Mucosa of descending colon (tissue), 3 donors: ENCODE data around the gene CACNA1S. TPM values are rescaled to one million over a fixed set of nuclear protein-coding genes. Genes with fewer than 3 reads are reported as not detected.

Experiments
- ATAC-seq: fragments of 200-7000 bp; cut with Tn5 transposase; one replicate; pipeline ENCODE4 v1.9.1; 2020; ENCODE audit warnings: mild to moderate bottlenecking, moderate library complexity
- DNase-seq, 3 donors: peaks; one replicate each; pipeline ENCODE4 v3.0.0-alpha.2; 2020
- H3K36me3 ChIP-seq: fragments of 200-600 bp; one replicate; pipeline ENCODE4 v1.8.0; 2021; ENCODE audit warnings: low read depth, mild to moderate bottlenecking
- H3K4me1 ChIP-seq: fragments of 200-600 bp; one replicate; pipeline ENCODE4 v1.8.0; 2021; ENCODE audit warnings: low read depth, mild to moderate bottlenecking
- H3K4me3 ChIP-seq: fragments of 200-600 bp; one replicate; pipeline ENCODE4 v1.8.0; 2021; ENCODE audit warnings: mild to moderate bottlenecking
- H3K9me3 ChIP-seq: fragments of 200-600 bp; one replicate; pipeline ENCODE4 v1.8.0; 2021; ENCODE audit warnings: mild to moderate bottlenecking
- CTCF ChIP-seq: fragments of 200-600 bp; IDR thresholded peaks from one replicate; pipeline ENCODE4 v1.8.0; 2022; ENCODE audit warnings: antibody characterized with exemption, mild to moderate bottlenecking
- intact Hi-C, 2 donors: fragments of 100-400 bp; cut with DNase I in 1 of 2; cut with micrococcal nuclease in 1 of 2; formaldehyde crosslinking; loops; one replicate each; pipeline versions ENCODE4 v1.11.0 to v1.11.1; 2022; cut with DNase I, micrococcal nuclease
- total RNA-seq, 3 donors: library from RNA; stranded (reverse); fragmentation: NEBNext Ultra II Directional in 2 of 3; extraction: Animal tissue kit (Norgen Biotek cat#: 25700) in 2 of 3; gene quantifications; one replicate each; pipeline versions ENCODE4 v1.2.1 to v1.2.4, GENCODE V29; 2021 to 2023
- donor health status: DM: no; HTN: no; CAD: no; lungs with moderate emphysema.
- donor health status: DM: no; HTN: no; CAD: no.
- donor health status: DM: no; HTN: yes; CAD: no.

CACNA1S gene
- total RNA-seq, 3 donors from 2014 or later = not detected

- no peak for ATAC-seq
- intact Hi-C loops = no loop called here
- no peak for TF ChIP-seq CTCF
- no peaks in the 10 kb centered on the region for H3K9me3 ChIP-seq
- H3K4me3 ChIP-seq = no peak overlapping the region
- H3K36me3 ChIP-seq = no peaks in the 10 kb centered on the region
- H3K4me1 ChIP-seq = no peaks in the 10 kb centered on the region
- no peak for DNase-seq
These were observed 10.2 kb upstream of the CACNA1S start for GRCh38 chr1:201122321-201122957.

DNA sequence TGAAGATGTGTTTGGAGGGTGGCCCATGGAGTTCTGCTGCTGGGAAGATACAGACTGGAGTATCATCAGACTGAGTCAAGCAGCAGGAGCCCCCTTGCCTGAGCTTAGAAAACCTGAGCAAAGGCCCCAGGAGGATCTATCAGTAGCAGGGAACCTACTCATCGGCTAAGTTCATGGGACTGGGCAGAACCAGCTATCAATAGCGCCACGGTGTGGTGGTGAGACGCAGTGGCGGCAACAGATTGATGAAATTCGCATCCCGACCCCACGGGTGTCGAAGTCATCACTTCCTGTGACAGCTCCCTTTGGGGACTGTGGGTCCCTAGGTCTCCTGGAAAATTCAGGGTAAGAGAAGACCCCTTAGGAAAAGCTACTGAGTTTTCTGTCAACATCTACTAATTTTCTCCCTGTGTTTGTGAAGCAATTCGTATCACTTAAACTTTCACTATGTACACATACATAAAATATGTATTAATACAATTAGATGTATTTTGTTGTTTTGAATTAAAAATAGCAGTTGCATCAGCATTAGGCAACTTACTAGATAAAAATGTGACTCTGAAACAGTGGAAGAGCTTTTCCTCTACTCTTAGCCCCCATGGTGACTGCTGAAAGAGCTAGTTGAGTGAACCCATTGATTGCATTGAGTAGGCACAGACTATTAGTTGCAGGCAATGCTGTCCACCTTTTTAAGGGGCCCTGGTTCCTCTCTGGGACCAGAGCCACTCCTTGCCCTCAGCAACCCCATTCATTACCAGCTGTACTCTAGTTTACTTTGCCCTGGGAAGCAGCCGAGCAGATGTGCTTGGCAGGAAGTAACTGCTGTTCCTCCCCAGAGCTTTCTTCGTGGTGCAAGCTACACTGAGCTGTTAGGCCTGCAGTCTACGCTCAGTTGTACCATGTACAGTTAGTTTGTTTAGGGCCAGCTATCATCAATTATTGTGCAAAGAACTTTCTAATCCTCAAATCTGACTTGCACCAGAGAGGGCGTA is 7.3 kb upstream of the CACNA1S start:
- H3K9me3 ChIP-seq = no peaks in the 10 kb centered on the region
- H3K4me1 ChIP-seq = peaks cover 7% of the 10 kb centered on the region
- H3K4me3 ChIP-seq = no peak overlapping the region
- no peaks in the 10 kb centered on the region for H3K36me3 ChIP-seq
- DNase-seq (peak in 2 of 3 donors; percentile 43 to 52), ATAC-seq (peak; percentile 45)
- TF ChIP-seq CTCF = peak; percentile 57
- intact Hi-C loops = no loop called here

DNA sequence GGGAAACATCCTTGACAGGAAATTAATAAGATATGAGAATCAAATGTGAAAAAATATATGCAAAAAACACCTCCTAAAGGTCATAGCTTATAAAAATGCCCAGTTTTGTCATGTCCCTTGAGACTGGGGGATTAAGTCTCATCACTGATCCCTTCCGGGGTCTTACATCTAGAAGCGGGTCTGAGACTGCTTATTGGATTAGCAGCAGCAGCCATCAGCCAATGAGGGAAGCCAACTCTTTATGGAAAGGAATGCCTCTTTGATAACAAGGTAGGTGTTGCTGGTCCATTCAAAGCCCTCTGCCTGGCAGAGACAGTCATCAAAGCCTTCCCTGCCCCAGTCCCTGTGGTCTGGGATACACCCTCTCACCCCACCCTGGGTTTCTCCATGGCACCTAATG is 3.9 kb upstream of the CACNA1S start:
- Histone ChIP-seq H3K4me1 (peaks cover 8% of the 10 kb centered on the region), H3K4me3 (no peak overlapping the region), H3K9me3 (no peaks in the 10 kb centered on the region), H3K36me3 (no peaks in the 10 kb centered on the region)
- no peak for TF ChIP-seq CTCF
- DNase-seq = no peak
- ATAC-seq = no peak
- intact Hi-C loops = no loop called here

DNA sequence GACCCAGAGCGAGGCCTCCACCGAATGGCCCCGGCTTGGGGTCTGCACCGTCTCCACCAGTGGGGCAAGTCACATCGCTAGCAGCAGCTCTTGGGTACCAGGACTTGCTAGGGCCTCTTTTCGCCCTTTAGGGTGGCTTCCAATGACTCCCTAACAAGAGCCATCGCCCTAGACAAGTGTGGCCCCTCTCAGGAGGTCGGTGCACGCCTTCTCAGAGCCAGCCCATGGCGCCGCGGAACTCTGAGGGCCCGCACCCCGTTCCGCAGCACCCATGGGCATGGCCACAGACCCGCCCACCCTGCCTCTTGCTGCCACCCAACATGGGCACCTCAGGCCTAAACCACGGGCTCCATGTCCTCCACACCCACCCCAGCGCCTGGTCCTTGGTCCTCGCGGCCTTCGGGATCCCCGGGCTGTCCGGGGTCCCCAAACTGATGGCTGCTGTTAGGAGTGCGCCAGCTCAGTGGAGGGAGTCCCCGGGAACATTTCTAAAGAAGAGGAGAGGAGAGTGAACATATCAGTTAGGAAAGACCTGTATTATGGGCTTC is 3.2 kb upstream of the CACNA1S start:
- H3K36me3 ChIP-seq = no peaks in the 10 kb centered on the region
- peaks cover 8% of the 10 kb centered on the region for H3K4me1 ChIP-seq
- ATAC-seq (no peak), DNase-seq (no peak)
- no peaks in the 10 kb centered on the region for H3K9me3 ChIP-seq
- TF ChIP-seq CTCF = no peak
- H3K4me3 ChIP-seq = no peak overlapping the region
- intact Hi-C loops = no loop called here

GRCh38 chr1:201114245-201115131 is 2.3 kb upstream of the CACNA1S start:
- peak; percentile 66 for TF ChIP-seq CTCF
- intact Hi-C loops = loop anchor here in 1 of 2 donors (5.0 kb wide), 1 partner anchor 142 kb away; no protein-coding TSS in a partner anchor
- peak; percentile 97 for ATAC-seq

More at GRCh38 chr1:201114245-201115131, 2.3 kb upstream of the CACNA1S start:
- peak; percentile 73 to 94 (median 90) for DNase-seq
- Histone ChIP-seq H3K4me1 (peaks cover 8% of the 10 kb centered on the region), H3K9me3 (no peaks in the 10 kb centered on the region), H3K4me3 (peak overlapping the region; percentile 9), H3K36me3 (no peaks in the 10 kb centered on the region)
